Measurements from ENCODE around the gene ERCC8. TPM values are rescaled to one million over a fixed set of nuclear protein-coding genes. Genes with fewer than 3 reads are reported as not detected.

ERCC8 gene
- total and polyA plus RNA-seq, 2 of the 8 experiments (the other 6 are each of a cell fraction or from before 2014, with no cell fraction given) = 17.3 TPM

DNA sequence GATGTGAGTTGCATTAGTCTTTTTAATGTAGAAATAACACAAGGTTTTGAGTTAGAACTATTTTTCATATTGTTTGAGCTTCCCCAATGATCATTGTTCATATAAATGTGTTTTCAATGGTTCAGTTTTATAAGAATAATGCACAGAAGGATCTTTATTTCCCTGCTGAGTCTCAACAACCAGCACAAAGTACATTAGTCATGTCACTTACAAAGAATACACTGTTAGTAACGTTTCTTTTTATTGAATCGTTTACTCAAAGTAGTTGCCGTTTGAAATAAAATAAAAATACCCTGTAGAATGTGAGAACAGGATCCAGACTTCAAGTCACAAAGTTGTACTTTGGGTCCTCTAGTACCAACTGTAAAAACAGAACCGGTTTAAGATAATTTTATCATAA is 41.5 kb downstream of the ERCC8 start:
- CTCF ChIA-PET (ENCODE audit: partially characterized antibody) = no interaction called here
- H3K4me1 ChIP-seq (replicated peaks in 1 of 4; ENCODE audit: control insufficient read depth in 3 of 4, insufficient read depth in 4 of 4, low read length in 3 of 4) = peaks cover 0 to 4% (median 0%) of the 10 kb centered on the region in 4 experiments; a peak in 2 of 7 replicates
- no peak overlapping the region for H4K91ac ChIP-seq (replicated peaks; ENCODE audit: insufficient read length, low read length)
- H3K9me3 ChIP-seq (ENCODE audit: insufficient read depth in 2 of 2, low read depth in 1 of 2, low read length in 1 of 2) = no peaks in the 10 kb centered on the region
- no peak overlapping the region for H3K56ac ChIP-seq (replicated peaks; ENCODE audit: insufficient read length, low read depth, low read length)
- H3K79me2 ChIP-seq (ENCODE audit: control insufficient read depth in 1 of 2, insufficient read depth in 2 of 2, low read length in 2 of 2) = no peaks in the 10 kb centered on the region
- no peaks in the 10 kb centered on the region for H3K79me1 ChIP-seq (ENCODE audit: low read depth, low read length)
- H2BK15ac ChIP-seq (ENCODE audit: low read length) = no peak overlapping the region
- no peaks in the 10 kb centered on the region for H4K20me1 ChIP-seq (replicated peaks in 1 of 2; ENCODE audit: control insufficient read depth in 1 of 2, insufficient read depth in 2 of 2, low read length in 2 of 2)
- no peak overlapping the region for H2BK20ac ChIP-seq (ENCODE audit: low read length)
- no peak overlapping the region for H4K8ac ChIP-seq (ENCODE audit: extremely low read depth, insufficient read depth, low read length)
- H3K9ac ChIP-seq (replicated peaks in 1 of 4; ENCODE audit: extremely low read depth in 1 of 4, low read depth in 3 of 4, low read length in 3 of 4) = no peak overlapping the region
- no peak overlapping the region for H2AFZ ChIP-seq (ENCODE audit: low read length)
- H3K23me2 ChIP-seq (ENCODE audit: low read depth, low read length) = no peaks in the 10 kb centered on the region; the same call in 1 of the 2 replicates
- no peak overlapping the region for H2BK12ac ChIP-seq (ENCODE audit: low read depth, low read length)
- no peak overlapping the region for H4K5ac ChIP-seq (ENCODE audit: insufficient read length, low read depth, low read length)
- H3K23ac ChIP-seq (ENCODE audit: insufficient read length) = no peak overlapping the region
- H3K27me3 ChIP-seq (replicated peaks in 1 of 4; ENCODE audit: control insufficient read depth in 3 of 4, extremely low read depth in 1 of 4, insufficient read depth in 3 of 4, low read length in 3 of 4) = no peaks in the 10 kb centered on the region
- no peak overlapping the region for H3K27ac ChIP-seq (ENCODE audit: low read depth, low read length)
- no peak overlapping the region for H2BK5ac ChIP-seq (ENCODE audit: low read depth, low read length)
- 90% methylated on average over 4 of the region's 4 CpGs; no CpG with 5 or more reads in 1 of the 2 experiments for WGBS, 2 experiments (ENCODE audit: extremely low coverage in 1 of 2, insufficient coverage in 1 of 2, insufficient read length in 1 of 2, insufficient replicate concordance in 2 of 2, low coverage in 1 of 2, low lambda C conversion rate in 2 of 2, missing lambda C conversion rate in 1 of 2)
- no peak overlapping the region for H3K4me2 ChIP-seq (ENCODE audit: insufficient read depth in 1 of 2, low read depth in 2 of 2, low read length in 2 of 2)
- no peak overlapping the region for H3K18ac ChIP-seq (ENCODE audit: extremely low read depth, low read length)
- peaks cover 0 to 5% (median 1%) of the 10 kb centered on the region in 4 experiments; a peak in 3 of 8 replicates for H3K36me3 ChIP-seq (ENCODE audit: control insufficient read depth in 2 of 4, insufficient read depth in 4 of 4, low read length in 3 of 4)
- FAIRE-seq = no peak
- no peak overlapping the region for H3K4ac ChIP-seq (replicated peaks; ENCODE audit: insufficient read length, low read depth, low read length)
- no peak overlapping the region for H3K4me3 ChIP-seq (ENCODE audit: extremely low read depth in 1 of 4, insufficient read depth in 2 of 4, low read depth in 3 of 4, low read length in 4 of 4)
- no peak overlapping the region for H3K14ac ChIP-seq (ENCODE audit: insufficient read length)
- H2AK5ac ChIP-seq (ENCODE audit: low read depth, low read length) = no peak overlapping the region
- POLR2A ChIA-PET (ENCODE audit: partially characterized antibody) = no interaction called here
- no peak overlapping the region for H2BK120ac ChIP-seq (replicated peaks; ENCODE audit: low read depth, low read length)
- no peak for DNase-seq (ENCODE audit: low read depth in 1 of 2, low spot score in 2 of 2)
- no peak for TF ChIP-seq TBP (IDR thresholded peaks at IDR 0.05; ENCODE audit: low read depth, low read length)
- TF ChIP-seq EZH2 (IDR thresholded peaks at IDR 0.05; ENCODE audit: low read depth, low read length, severe bottlenecking) = no peak
- no peak for TF ChIP-seq CBX5 (IDR thresholded peaks at IDR 0.05; ENCODE audit: low read depth, low read length)
- TF ChIP-seq BRCA1 (IDR thresholded peaks at IDR 0.05; ENCODE audit: low read depth, low read length) = no peak
- TF ChIP-seq POLR2A (IDR thresholded peaks at IDR 0.05; ENCODE audit: control extremely low read depth in 1 of 2, low read depth in 2 of 2, low read length in 2 of 2) = no peak
- no peak for TF ChIP-seq SIN3A (conservative IDR thresholded peaks at IDR 0.05 in 1 of 2, IDR thresholded peaks at IDR 0.05 in 1 of 2; ENCODE audit: low read depth in 1 of 2, low read length in 2 of 2)
- TF ChIP-seq TAF1 (IDR thresholded peaks at IDR 0.05; ENCODE audit: low read depth, low read length) = no peak
- no peak for TF ChIP-seq BACH1 (IDR thresholded peaks at IDR 0.05; ENCODE audit: low read length)
- no peak for TF ChIP-seq RNF2 (IDR thresholded peaks at IDR 0.05; ENCODE audit: borderline replicate concordance, low read depth, low read length, missing control alignments, poor library complexity, severe bottlenecking)
- TF ChIP-seq, protein P1, sequence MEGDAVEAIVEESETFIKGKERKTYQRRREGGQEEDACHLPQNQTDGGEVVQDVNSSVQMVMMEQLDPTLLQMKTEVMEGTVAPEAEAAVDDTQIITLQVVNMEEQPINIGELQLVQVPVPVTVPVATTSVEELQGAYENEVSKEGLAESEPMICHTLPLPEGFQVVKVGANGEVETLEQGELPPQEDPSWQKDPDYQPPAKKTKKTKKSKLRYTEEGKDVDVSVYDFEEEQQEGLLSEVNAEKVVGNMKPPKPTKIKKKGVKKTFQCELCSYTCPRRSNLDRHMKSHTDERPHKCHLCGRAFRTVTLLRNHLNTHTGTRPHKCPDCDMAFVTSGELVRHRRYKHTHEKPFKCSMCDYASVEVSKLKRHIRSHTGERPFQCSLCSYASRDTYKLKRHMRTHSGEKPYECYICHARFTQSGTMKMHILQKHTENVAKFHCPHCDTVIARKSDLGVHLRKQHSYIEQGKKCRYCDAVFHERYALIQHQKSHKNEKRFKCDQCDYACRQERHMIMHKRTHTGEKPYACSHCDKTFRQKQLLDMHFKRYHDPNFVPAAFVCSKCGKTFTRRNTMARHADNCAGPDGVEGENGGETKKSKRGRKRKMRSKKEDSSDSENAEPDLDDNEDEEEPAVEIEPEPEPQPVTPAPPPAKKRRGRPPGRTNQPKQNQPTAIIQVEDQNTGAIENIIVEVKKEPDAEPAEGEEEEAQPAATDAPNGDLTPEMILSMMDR (IDR thresholded peaks at IDR 0.05; ENCODE audit: control extremely low read depth in 1 of 3, insufficient read depth in 1 of 3, low read depth in 1 of 3, low read length in 3 of 3) = no peak
- no peak for TF ChIP-seq CBX8 (IDR thresholded peaks at IDR 0.05; ENCODE audit: borderline replicate concordance, low read depth, low read length)
- no peak for TF ChIP-seq EGR1 (IDR thresholded peaks at IDR 0.05; ENCODE audit: borderline replicate concordance, low read depth, low read length)
- TF ChIP-seq CREB1 (IDR thresholded peaks at IDR 0.05) = no peak
